HG02588 (cell line): ENCODE measurements around the gene C1orf216.
"Not testable (repeated sequence)": the region's sequence is repeated elsewhere in the genome, so short reads cannot be mapped to it uniquely, and the experiment has no call there.

Experiments used
- ATAC-seq: cut with Tn5 transposase; IDR thresholded peaks from one replicate; pipeline ENCODE4 v1.9.1; 2021; ENCODE audit warnings: mild to moderate bottlenecking, moderate library complexity; ENCODE audit not compliant: unreplicated experiment

Gene C1orf216

DNA sequence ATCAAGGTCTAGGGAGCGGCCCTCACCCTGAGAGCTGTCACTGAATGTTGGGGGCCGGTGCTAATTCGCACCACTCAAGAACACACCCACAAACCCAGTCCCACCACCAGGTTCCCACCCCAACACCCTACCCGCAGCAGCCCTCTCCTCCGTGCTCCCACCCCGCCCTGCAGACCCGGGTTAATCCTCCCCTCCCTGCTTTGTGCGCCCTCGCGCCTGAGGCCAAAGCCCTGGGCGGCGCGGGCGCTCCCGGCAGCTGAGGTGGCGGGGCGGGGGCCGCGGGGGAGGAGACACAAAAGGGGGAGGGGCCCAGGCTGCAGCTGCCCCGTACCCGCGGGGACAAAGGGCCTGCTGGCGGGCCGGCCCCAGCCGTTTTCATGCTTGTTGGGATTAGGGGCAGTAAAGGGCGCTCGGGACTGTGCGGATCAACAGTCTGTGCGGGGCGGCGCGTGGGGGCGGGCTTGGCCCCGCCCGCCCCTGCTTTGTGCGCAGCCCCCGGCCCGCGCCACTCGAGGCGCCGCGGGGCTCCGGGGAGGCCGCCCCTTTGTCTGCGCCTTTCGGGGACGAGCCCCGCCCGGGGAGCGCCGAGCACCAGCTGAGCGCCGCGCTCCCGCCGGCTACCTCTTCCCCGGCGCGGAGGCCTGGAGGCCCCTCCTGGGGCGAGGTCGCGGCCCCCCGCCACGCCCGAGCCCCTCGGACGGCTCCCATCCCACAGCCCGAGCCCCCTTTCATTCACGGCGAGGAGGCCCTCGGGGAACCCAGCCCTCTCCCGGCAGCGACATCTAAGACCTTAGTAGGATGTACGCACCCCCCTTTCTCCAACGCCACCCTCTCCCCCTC, 10.9 kb downstream of the C1orf216 start:
- no peak for ATAC-seq

GRCh38 chr1:35706846-35707600, 11.7 kb downstream of the C1orf216 start:
- no peak for ATAC-seq

DNA sequence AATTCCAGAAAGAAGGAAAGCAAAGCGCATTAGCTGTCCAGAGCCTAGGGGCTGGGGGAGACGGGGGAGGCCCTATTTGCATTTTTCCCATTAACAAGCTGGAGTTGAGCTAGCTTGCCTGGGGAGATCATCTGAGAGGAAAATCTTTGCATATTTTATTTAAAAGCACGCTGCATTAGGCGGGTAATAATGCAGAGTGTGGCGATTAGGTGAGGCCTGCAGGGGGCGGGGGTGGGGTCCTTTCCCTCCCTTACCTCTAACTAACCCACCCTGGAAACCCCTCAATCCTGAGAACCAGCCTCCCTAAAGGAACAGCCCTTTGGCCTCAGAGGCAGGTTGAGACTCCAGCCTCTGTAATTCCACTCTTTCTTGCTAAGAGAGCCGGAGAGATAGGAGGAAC, 16.2 kb downstream of the C1orf216 start:
- no peak for ATAC-seq

- not testable (repeated sequence) for ATAC-seq
These were observed 19.5 kb downstream of the C1orf216 start for GRCh38 chr1:35699152-35699551.

DNA sequence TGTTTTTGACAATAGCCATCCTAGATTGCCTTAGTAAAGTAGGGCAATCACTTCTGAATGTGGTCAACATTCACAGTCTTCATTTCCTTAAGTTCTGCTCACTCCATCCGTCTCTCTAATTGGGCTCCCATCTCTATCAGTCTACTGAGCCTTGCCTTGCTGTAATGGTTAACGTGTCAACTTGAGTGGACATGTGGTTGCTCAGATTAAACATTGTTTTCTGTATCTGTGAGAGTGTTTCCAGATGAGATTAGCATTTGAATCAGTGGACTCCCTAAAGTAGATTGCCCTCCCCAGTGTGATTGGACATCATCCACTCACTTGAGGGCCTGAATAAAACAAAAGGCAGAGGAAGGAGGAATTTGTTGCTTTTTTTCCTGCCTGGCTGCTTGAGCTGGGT, 26.4 kb downstream of the C1orf216 start:
- no peak for ATAC-seq

DNA sequence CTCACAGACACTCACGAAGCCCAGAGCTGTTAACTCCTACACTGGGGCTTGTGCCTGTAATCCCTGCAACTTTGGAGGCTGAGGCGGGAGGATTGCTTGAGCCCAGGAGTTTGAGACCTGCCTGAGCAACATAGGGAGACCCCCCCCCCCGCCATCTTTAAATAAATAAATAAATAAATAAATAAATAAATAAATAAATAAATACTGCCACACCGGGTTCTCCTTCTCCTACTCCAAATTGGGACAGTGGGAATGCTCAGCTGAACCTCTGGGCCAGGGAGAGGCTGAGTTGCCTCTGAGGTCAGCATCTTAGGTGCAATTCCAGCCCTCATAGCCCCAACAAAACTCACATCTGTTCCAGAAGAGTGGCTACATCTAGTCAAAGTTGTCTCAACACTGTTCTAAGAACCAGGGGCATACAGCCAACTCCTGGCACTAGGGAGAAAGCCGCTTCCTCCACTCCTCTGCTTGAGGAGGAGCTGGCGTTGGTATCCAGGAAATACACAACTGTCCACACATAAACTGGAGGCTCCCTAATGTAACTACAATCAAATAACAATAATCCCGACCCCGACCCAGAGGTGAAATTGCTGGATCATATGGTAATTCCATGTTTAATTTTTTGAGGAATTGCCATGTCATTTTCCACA, 27.0 kb downstream of the C1orf216 start:
- no peak for ATAC-seq

DNA sequence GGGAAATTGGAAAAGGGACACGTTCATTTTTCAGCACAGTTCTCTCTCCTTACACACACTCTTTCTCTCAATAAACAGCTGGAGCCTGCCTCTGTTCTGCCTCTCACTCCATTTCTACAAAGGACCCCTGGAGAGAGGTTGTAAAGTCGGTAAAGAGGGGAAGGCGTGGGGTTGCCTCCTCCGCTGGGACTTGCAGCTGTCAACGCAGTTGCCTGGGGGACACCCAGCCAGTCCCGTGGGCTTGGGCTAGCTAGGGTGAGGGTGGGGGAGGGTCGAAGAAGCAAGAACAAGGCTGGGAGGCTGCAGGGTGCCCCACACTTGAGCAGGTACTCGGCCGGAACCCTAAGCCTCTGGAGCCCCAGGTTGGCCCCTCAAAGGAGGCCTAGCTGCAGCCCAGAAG, 27.6 kb downstream of the C1orf216 start:
- no peak for ATAC-seq

GRCh38 chr1:35690103-35690502, 28.6 kb downstream of the C1orf216 start:
- ATAC-seq = not testable (repeated sequence)

DNA sequence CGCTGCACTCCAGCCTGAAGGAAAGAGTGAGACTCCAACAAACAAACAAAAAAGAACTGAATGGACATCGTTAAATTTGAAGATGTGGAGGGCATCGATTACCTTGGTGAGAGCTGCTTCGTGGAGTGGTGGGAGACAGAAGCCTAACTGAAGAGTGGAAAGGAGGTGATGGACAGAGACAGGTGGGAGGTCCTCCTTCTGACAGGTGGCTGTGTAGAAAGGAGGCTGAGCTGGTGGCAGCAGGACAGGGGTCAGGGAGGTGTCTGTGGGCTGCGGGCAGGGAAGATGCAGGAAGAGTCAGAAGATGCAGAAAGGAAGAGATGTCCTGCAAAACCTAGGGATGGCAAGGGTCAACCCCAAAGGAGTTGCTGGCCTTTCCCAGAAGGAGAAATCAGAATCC, 30.5 kb downstream of the C1orf216 start:
- ATAC-seq = no peak

DNA sequence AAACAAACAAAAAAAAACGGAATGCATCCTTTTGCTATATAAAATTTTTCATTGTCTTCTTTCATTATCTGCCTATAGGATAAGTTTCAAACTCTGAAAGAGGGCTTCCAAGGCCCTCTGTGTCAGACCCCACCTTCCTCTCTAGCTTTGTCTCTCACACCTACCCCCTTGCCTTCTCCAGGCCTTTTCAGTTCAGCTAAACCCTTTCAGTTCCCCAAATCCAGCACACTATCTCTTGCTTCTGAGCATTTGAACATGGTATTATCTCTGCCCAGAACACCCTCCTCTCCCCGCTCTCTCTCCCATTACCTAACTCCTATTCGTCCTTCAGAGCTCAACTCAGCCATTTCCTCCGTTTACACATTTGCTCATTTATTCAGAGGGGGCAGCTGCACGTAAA, 35.7 kb downstream of the C1orf216 start:
- no peak for ATAC-seq

- ATAC-seq = no peak
These were observed 38.4 kb downstream of the C1orf216 start for GRCh38 chr1:35680271-35680670.

DNA sequence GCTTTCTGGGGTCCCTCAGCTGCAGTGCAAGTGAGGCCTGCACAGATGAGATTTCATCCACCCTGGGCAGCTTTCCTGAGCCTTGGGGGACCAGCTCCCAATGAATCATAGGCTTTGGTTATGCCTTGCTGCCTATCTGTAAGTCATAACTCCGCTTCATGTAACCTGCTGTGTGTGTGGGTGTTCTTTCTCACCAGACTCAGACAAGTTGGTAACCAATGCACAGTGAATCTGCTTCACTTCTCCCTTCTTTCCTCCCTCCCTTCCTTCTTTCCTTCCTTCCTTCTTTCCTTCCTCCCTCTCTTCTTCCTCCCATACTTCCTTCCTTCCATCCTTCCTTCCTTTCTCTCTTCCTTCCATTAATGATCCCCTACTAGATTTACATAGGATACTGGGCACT, 42.9 kb downstream of the C1orf216 start:
- ATAC-seq = no peak

GRCh38 chr1:35674111-35674510, 44.6 kb downstream of the C1orf216 start:
- ATAC-seq = no peak

DNA sequence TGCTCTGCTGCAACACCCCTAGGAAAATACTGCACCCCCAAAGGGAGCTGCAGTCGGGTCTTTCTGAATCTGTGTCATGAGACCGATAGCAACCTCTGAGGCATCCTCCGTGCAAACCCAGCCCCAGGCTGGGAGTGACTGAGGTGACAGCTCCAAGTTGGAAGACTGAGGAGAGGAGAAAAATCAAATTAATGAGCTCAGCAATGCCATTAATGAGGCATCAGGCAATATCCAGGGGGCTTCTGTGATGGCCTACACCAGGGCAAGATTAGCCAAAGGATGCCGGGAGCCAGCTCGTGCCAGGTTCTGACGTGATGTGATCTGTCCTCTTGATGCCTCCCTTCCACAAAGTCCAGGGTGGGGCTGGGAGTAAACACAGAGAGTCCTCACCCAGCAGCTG, 46.6 kb downstream of the C1orf216 start:
- ATAC-seq = no peak

DNA sequence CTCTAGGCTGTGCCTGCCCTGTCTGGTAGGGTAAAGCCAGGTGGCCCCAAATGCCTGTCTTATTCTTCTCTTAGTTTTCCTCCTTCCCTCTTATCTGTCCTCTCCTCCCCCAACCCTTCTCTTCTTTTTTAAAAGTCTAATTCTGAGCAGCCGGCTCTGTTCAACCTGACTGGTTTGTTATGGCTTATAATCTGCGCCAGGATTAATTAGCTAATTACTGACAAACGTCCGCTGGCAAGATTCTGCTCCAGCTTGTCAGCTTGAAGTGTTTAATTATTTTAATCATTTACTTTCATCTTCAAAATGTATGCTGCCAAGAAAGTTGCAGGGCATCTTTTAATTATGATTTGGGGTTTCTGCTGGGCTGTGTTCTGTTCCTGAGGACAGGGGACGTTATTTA, 50.2 kb downstream of the C1orf216 start:
- no peak for ATAC-seq

- no peak for ATAC-seq
These were observed 51.8 kb downstream of the C1orf216 start for GRCh38 chr1:35666916-35667315.

DNA sequence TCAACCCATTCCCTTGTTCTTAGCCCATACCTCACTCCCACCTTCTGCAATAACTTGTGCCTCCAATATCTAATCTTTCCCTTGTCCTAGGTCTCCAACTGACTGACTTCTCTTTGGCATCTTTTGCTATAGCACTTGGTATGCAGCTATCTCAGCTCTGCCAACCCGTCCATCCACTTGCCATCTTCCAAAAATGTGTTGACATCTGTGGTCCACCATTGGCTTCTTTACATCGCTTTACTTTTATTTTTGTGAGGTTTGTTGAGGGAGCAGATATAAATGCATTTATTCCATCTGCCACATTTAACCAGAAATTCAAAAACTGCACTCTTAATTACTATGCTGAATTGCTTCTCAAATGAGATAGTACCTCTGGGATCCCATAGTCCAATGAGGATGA, 52.5 kb downstream of the C1orf216 start:
- no peak for ATAC-seq
